Neuronal stem cell (in vitro differentiated cells): ENCODE data around the gene OBSCN.

Experiments
- DNase-seq: peaks from one replicate; pipeline ENCODE4 v3.0.0-alpha.2; 2013; ENCODE audit warnings: low spot score
- H2AFZ ChIP-seq: one replicate; pipeline ENCODE4 v1.6.1; 2013; ENCODE audit warnings: mild to moderate bottlenecking, low read length, inconsistent platforms
- H2AK5ac ChIP-seq: 2 replicates; pipeline ENCODE4 v1.6.1; 2013; ENCODE audit warnings: low read depth, mild to moderate bottlenecking, inconsistent platforms, low read length, moderate library complexity, mixed read lengths
- H2BK120ac ChIP-seq: 2 replicates; pipeline ENCODE4 v1.6.1; 2013; ENCODE audit warnings: low read depth, mild to moderate bottlenecking, inconsistent platforms, low read length, moderate library complexity, mixed read lengths
- H2BK12ac ChIP-seq: one replicate; pipeline ENCODE4 v1.6.1; 2013; ENCODE audit warnings: low read length, inconsistent platforms
- H2BK15ac ChIP-seq: 2 replicates; pipeline ENCODE4 v1.6.1; 2013; ENCODE audit warnings: mild to moderate bottlenecking, low read length, inconsistent platforms, mixed read lengths
- H2BK5ac ChIP-seq: one replicate; pipeline ENCODE4 v1.6.1; 2013; ENCODE audit warnings: inconsistent platforms, mild to moderate bottlenecking, low read length, moderate library complexity
- H3K14ac ChIP-seq: one replicate; pipeline ENCODE4 v1.6.1; 2013; ENCODE audit warnings: low read length, inconsistent platforms
- H3K18ac ChIP-seq: 2 replicates; pipeline ENCODE4 v1.6.1; 2013; ENCODE audit warnings: low read length, inconsistent platforms
- H3K23ac ChIP-seq: 2 replicates; pipeline ENCODE4 v1.6.1; 2013; ENCODE audit warnings: low read depth, mild to moderate bottlenecking, mixed read lengths, low read length, inconsistent platforms; ENCODE audit not compliant: poor library complexity
- H3K27ac ChIP-seq: replicated peaks from 3 replicates; pipeline ENCODE4 v1.5.1; 2013; ENCODE audit warnings: low read length, inconsistent platforms
- H3K27me3 ChIP-seq, 3 experiments: 2 replicates each; pipeline ENCODE4 v1.6.1; 2013; ENCODE audit warnings: low read length in 3 of 3, mild to moderate bottlenecking in 2 of 3, inconsistent platforms in 1 of 3, low read depth in 1 of 3, mixed read lengths in 1 of 3, moderate library complexity in 1 of 3; ENCODE audit not compliant: control insufficient read depth in 3 of 3, insufficient read depth in 3 of 3
- H3K36me3 ChIP-seq, 2 donors: replicated peaks in 1 of 2; 2 replicates each; pipeline ENCODE4 v1.6.1; 2013; ENCODE audit warnings: low read length in 2 of 2; ENCODE audit not compliant: control insufficient read depth in 2 of 2, insufficient read depth in 2 of 2
- H3K4ac ChIP-seq: 2 replicates; pipeline ENCODE4 v1.6.1; 2013; ENCODE audit warnings: inconsistent platforms, mild to moderate bottlenecking, low read length, moderate library complexity
- H3K4me1 ChIP-seq, 2 donors: 1 replicate in 1 of 2; 2 replicates in 1 of 2; pipeline ENCODE4 v1.6.1; 2013; ENCODE audit warnings: low read length in 2 of 2, low read depth in 1 of 2; ENCODE audit not compliant: control insufficient read depth in 2 of 2, insufficient read depth in 1 of 2
- H3K4me2 ChIP-seq: one replicate; pipeline ENCODE4 v1.6.1; 2013; ENCODE audit warnings: mild to moderate bottlenecking, low read length, inconsistent platforms; ENCODE audit not compliant: insufficient read depth, poor library complexity, severe bottlenecking
- H3K4me3 ChIP-seq, 2 donors: 2 replicates each; pipeline ENCODE4 v1.5.1; 2013; ENCODE audit warnings: low read length in 2 of 2, mild to moderate bottlenecking in 2 of 2, inconsistent platforms in 1 of 2, moderate library complexity in 1 of 2
- H3K79me1 ChIP-seq: one replicate; pipeline ENCODE4 v1.6.1; 2013; ENCODE audit warnings: low read depth, mild to moderate bottlenecking, inconsistent platforms, low read length, moderate library complexity
- H3K9ac ChIP-seq: one replicate; pipeline ENCODE4 v1.6.1; 2013; ENCODE audit warnings: mild to moderate bottlenecking, low read depth, low read length, inconsistent platforms; ENCODE audit not compliant: poor library complexity
- H3K9me3 ChIP-seq, 2 donors: replicated peaks in 1 of 2; 2 replicates each; pipeline versions ENCODE3 to v1.6.1; 2013; ENCODE audit warnings: low read length in 2 of 2, mild to moderate bottlenecking in 2 of 2, inconsistent platforms in 1 of 2, low read depth in 1 of 2, mixed read lengths in 1 of 2, moderate library complexity in 1 of 2; ENCODE audit not compliant: control insufficient read depth in 2 of 2, insufficient read depth in 1 of 2
- H4K8ac ChIP-seq: one replicate; pipeline ENCODE4 v1.6.1; 2013; ENCODE audit warnings: low read depth, mild to moderate bottlenecking, inconsistent platforms, low read length, moderate library complexity
- H4K91ac ChIP-seq: one replicate; pipeline ENCODE4 v1.6.1; 2013; ENCODE audit warnings: low read length, low read depth, mild to moderate bottlenecking, inconsistent platforms; ENCODE audit not compliant: poor library complexity
- WGBS, 2 donors: extraction: QIAGEN DNeasy Blood & Tissue Kit; methylation state at CpG; one replicate each; pipeline ENCODE4 v1.1.7; 2013; ENCODE audit warnings: missing lambda C conversion rate in 2 of 2, mixed read lengths in 1 of 2; ENCODE audit not compliant: insufficient read length in 2 of 2, insufficient replicate concordance in 1 of 2; ENCODE audit errors: extremely low coverage in 2 of 2; 5-methylcytosine and 5-hydroxymethylcytosine counted together

The OBSCN gene

DNA sequence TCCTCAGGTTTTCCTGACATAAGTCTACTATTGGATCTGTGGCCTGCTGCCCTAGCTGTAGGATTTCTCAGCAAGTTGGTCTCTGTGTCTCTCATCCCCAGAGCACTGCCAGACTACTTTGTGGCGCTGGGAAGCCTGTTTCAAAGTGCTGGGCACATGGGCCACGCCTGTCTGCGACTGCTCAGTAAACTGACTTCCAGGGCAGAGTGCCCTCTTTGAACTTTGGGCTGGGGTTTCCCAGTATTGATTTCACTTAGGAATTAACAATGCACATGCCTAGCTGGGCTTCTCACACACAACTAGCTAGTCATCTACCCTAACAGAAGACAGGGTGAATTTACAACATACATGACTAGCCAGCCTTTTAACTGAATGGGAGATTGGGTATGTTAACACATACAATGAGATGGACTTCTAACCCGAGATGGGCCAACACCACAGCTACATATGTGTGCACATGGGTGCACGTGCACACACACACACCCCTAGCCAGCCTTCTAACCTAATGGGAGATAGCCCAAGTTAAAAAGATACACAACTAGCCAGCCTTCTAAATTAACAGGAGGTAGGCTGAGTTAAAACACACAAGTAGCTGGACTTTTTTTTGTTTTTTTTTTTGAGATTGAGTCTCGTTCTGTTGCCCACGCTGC lies 215.7 kb downstream of the OBSCN start:
- H3K14ac ChIP-seq, result no peak overlapping the region
- peaks cover 0 to 2% (median 0%) of the 10 kb centered on the region in 3 experiments for H3K27me3 ChIP-seq
- no peak overlapping the region for H2BK15ac ChIP-seq
- no CpG with 5 or more reads among the region's 7 CpGs for WGBS, 2 donors
- no peak overlapping the region for H2BK12ac ChIP-seq
- H2BK5ac ChIP-seq, result no peak overlapping the region
- H4K91ac ChIP-seq, result no peak overlapping the region
- H3K36me3 ChIP-seq, result no peaks in the 10 kb centered on the region
- H3K18ac ChIP-seq, result no peak overlapping the region
- H2AK5ac ChIP-seq, result no peak overlapping the region
- H2AFZ ChIP-seq, result no peak overlapping the region
- peak overlapping the region; percentile 54 for H4K8ac ChIP-seq
- peaks cover 0 to 3% of the 10 kb centered on the region in 2 donors for H3K9me3 ChIP-seq
- H3K9ac ChIP-seq, result no peak overlapping the region
- no peak overlapping the region for H3K27ac ChIP-seq
- H3K4me2 ChIP-seq, result no peak overlapping the region
- no peak for DNase-seq
- no peak overlapping the region for H3K4me3 ChIP-seq
- H3K4me1 ChIP-seq, result peaks cover 0 to 3% of the 10 kb centered on the region in 2 donors
- H3K4ac ChIP-seq, result no peak overlapping the region
- no peak overlapping the region for H3K23ac ChIP-seq
- no peak overlapping the region for H2BK120ac ChIP-seq
- H3K79me1 ChIP-seq, result no peaks in the 10 kb centered on the region

DNA sequence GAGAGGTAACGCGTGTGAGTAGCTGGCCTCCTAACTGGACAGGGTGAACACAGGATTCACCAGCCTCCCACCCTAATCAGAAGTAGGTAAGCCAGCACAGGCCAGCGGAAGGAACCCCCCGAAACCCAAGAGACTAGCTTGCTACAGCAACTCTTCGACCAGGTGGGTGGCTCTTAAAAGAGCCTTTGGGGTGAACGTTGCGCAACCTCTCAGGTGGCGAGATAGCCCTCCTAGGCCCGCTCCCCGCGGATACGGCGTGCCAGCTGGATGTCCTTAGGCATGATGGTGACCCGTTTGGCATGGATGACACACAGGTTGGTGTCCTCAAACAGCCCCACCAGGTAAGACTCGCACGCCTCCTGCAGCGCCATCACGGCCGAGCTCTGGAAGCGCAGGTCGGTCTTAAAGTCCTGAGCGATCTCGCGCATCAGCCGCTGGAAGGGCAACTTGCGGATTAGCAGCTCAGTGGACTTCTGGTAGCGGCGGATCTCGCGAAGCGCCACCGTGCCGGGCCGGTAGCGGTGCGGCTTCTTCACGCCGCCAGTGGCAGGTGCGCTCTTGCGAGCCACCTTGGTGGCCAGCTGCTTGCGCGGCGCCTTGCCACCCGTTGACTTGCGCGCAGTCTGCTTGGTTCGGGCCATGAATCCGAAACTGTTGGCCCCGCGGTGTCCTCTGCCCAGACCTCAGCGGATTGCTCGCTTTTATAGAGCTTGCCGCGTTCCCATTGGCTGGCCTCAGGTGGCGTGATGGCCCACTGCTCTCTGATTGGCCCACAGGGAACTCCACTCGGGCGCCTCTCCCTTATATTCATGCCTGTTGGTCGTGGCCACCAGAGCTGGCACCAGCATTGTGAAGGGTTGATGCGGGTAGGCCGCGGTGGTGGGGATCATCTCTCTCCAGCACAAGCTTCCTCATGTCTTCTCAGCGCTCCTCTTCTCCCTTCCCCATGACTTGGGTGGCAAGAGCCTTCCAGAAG lies 217.1 kb downstream of the OBSCN start:
- Histone ChIP-seq H3K9ac (no peak overlapping the region), H2AK5ac (peak overlapping the region; percentile 23), H3K4me1 (peaks cover 0 to 3% of the 10 kb centered on the region in 2 donors), H3K4me3 (no peak overlapping the region), H3K79me1 (no peaks in the 10 kb centered on the region), H4K91ac (no peak overlapping the region), H3K23ac (peak overlapping the region; percentile 32), H2AFZ (no peak overlapping the region), H3K27ac (no peak overlapping the region), H3K14ac (no peak overlapping the region), H3K4me2 (no peak overlapping the region), H2BK120ac (no peak overlapping the region), H3K27me3 (no peaks in the 10 kb centered on the region), H3K9me3 (peaks cover 0 to 3% of the 10 kb centered on the region in 2 donors), H2BK5ac (no peak overlapping the region), H3K18ac (peak overlapping the region; percentile 19), H3K4ac (no peak overlapping the region), H2BK15ac (no peak overlapping the region), H2BK12ac (no peak overlapping the region), H4K8ac (no peak overlapping the region), H3K36me3 (no peaks in the 10 kb centered on the region)
- no peak for DNase-seq
- WGBS, 2 donors, result no CpG with 5 or more reads among the region's 62 CpGs

DNA sequence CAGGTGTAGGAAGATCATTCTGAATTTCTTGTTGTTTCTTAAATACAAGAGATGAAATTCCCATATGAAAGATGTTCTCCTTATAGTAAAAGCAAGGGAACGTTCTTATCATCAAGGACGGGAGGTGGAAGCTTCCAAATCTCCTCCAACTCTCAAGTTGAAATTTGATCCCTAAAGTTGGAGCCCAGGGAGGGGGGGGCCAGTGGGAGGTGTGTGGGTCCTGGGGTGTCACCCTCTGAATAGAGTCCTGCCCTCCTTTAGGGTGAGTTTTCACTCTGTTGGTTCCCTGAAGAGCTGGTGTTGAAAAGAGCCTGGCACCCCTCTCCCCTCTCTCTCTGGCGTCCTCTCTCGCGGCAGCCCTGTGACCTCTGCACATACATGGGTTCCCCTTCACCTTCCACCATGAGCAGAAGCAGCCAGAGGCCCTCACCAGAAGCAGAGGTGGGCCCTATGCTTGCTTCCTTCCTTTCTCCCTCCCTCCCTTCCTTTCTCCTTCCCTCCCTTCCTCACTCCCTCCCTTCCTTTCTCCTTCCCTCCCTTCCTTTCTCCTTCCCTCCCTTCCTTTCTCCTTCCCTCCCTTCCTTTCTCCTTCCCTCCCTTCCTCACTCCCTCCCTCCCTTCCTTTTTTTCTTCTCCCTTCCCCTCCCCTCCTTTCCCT lies 218.8 kb downstream of the OBSCN start:
- H3K27me3 ChIP-seq, result no peaks in the 10 kb centered on the region
- no peak overlapping the region for H3K27ac ChIP-seq
- no peak overlapping the region for H2AK5ac ChIP-seq
- peaks cover 0 to 3% of the 10 kb centered on the region in 2 donors for H3K4me1 ChIP-seq
- no peaks in the 10 kb centered on the region for H3K79me1 ChIP-seq
- no peak overlapping the region for H2BK12ac ChIP-seq
- no peak overlapping the region for H2AFZ ChIP-seq
- no peak overlapping the region for H3K4me3 ChIP-seq
- no peak overlapping the region for H4K8ac ChIP-seq
- no peak overlapping the region for H2BK15ac ChIP-seq
- H3K14ac ChIP-seq, result no peak overlapping the region
- H3K18ac ChIP-seq, result no peak overlapping the region
- H3K36me3 ChIP-seq, result no peaks in the 10 kb centered on the region
- DNase-seq, result no peak
- no peak overlapping the region for H3K4ac ChIP-seq
- no peak overlapping the region for H3K4me2 ChIP-seq
- no peak overlapping the region for H4K91ac ChIP-seq
- H2BK5ac ChIP-seq, result no peak overlapping the region
- no peak overlapping the region for H3K23ac ChIP-seq
- no peak overlapping the region for H3K9ac ChIP-seq
- no CpG with 5 or more reads among the region's 5 CpGs for WGBS, 2 donors
- H2BK120ac ChIP-seq, result no peak overlapping the region
- peaks cover 0 to 3% of the 10 kb centered on the region in 2 donors for H3K9me3 ChIP-seq

DNA sequence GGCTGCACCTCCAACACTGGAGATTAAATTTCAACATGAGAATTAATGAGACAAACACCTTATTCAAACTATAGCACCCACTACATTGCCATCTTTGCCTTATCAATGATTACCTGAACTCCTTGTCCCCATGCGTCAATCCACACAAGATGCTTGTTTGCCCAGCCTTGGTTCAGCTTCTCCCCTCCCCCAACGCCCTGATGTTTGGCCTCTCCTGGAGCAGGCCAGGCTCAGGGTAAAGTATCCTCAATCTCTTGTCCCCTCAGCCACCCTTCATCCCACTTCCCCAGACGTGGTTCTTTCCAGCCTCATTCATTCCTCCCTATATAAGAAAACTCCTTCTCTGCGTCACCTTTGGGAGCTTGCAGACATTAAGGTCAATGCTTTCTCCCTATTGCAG lies 220.6 kb downstream of the OBSCN start:
- no CpG with 5 or more reads among the region's 4 CpGs for WGBS, 2 donors

More for the DNA sequence above, 220.6 kb downstream of the OBSCN start:
- Histone ChIP-seq H3K79me1 (no peaks in the 10 kb centered on the region), H3K9me3 (peaks cover 0 to 3% of the 10 kb centered on the region in 2 donors), H4K91ac (no peak overlapping the region), H3K23ac (no peak overlapping the region), H2BK12ac (no peak overlapping the region), H3K4me3 (no peak overlapping the region), H4K8ac (no peak overlapping the region), H3K4me2 (no peak overlapping the region), H3K9ac (no peak overlapping the region), H2AFZ (no peak overlapping the region), H2BK5ac (no peak overlapping the region), H3K27me3 (no peaks in the 10 kb centered on the region), H2BK120ac (no peak overlapping the region), H3K4me1 (peaks cover 0 to 4% of the 10 kb centered on the region in 2 donors), H3K14ac (no peak overlapping the region), H2BK15ac (no peak overlapping the region), H3K27ac (no peak overlapping the region), H3K18ac (no peak overlapping the region), H3K4ac (no peak overlapping the region), H3K36me3 (no peaks in the 10 kb centered on the region), H2AK5ac (no peak overlapping the region)
- DNase-seq, result no peak
